Activated gamma-delta T cell treated with Interleukin-2 at 50 U/mL for 16 hours (primary cell): ENCODE measurements around the gene TSPO.

Experiments used
- DNase-seq: peaks from one replicate; pipeline ENCODE4 v3.0.0-alpha.2; 2020

Gene TSPO

DNA sequence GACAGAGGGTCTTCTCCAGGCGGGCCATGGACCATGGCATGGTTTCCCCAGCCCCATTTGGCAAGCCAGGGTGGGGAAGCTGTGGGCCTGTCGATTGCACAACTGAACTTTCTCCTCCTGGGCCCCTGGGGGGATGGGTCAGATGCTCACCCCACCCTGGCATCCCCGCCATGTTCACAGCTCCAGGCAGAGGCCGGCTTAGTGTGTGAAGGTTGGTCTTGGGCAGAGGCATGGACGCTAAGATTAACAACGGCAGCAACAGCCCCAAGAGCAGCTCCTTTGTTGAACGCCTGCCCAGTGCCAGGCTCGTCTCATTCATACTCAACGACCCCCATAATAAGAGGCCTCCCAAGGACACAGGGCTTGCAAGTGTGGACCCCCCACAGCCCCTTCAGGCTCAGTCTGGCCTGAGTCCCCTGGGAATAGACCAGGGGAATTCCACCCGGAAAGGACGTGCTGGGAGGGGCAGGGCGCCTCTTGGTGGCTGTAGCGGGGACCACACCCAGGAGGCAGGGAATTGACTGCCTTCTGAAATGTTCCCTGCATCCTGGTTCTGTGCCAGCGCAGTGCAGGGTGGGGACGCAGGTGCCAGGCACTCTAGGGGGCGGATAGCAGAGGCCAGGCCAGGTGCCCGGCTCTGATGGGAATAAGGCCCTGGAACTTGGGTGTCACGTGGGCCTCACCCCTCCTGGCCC, 8.3 kb downstream of the TSPO start:
- no peak for DNase-seq

DNA sequence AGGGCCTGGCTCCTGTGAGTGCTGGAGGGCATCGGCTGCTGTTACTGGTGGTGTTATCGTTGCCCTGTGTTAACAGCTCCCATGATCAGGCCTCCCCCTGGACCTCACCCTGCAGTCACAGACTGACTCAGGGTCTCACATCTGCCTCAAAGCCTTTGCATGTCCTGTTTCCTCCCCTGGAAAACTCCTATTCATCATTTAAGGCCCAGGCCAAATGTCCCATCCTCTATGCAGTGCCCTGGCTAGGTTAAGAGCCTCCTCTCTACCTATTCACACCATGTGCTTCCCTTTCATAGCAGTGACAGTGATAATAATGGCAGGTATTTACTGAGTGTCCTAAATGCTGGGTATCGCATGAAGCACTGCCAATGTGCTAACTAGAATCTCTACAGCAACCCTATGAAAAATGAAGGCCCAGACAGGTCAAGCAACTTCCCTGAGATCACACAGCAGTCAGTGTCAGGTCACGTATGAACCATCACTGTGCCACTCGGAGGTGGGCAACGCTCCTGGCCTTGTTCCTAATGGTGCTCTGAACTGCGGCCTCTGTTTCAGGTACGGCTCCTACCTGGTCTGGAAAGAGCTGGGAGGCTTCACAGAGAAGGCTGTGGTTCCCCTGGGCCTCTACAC, 9.3 kb downstream of the TSPO start:
- DNase-seq, result no peak

DNA sequence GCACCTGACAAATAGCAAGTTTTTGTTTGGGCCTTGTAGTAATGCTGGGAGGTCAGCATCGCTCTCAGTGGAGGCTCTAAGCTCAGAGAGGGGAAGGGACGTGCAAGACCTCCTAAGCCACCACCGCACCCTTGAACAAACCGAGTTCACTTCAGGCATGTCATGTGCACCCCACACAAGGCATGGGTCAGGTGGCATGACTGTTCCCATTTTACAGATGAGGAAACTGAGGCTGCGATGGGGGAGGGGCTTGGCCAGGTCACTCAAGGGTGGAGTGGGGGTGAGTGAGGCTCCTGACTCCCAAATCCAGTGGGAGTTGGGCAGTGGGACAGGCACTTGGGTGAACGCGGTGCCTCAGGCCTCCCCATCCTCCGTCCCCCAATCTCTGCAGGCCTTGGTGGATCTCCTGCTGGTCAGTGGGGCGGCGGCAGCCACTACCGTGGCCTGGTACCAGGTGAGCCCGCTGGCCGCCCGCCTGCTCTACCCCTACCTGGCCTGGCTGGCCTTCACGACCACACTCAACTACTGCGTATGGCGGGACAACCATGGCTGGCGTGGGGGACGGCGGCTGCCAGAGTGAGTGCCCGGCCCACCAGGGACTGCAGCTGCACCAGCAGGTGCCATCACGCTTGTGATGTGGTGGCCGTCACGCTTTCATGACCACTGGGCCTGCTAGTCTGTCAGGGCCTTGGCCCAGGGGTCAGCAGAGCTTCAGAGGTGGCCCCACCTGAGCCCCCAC, 11.2 kb downstream of the TSPO start:
- DNase-seq, result no peak

DNA sequence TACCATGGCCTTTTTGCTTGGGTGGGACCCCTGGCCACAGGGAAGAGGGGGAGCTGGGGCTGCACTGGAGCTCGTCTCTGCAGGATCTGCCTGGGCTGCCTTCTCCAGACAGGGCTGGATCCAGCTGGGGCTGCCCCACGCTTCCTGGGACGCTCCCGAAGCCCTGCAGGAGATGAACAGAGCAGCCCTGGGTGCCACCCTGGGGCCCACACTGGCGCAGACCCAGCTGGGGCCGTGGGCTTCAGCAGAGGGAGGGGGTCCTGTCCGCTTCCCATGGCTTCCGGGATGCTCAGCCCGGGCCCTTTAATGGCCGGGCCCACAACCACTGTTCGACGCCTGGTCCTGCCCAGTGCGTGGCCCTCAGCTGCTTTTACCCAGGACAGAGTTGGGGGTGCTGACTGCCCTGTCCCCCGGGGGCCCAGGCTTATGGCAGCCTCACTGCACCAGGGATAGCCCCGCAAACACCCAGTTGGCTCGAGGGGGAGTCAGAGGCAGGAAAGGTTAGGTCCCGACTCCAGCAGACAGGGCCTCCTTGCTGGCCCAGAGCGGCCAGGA, 12.0 kb downstream of the TSPO start:
- DNase-seq, result no peak

DNA sequence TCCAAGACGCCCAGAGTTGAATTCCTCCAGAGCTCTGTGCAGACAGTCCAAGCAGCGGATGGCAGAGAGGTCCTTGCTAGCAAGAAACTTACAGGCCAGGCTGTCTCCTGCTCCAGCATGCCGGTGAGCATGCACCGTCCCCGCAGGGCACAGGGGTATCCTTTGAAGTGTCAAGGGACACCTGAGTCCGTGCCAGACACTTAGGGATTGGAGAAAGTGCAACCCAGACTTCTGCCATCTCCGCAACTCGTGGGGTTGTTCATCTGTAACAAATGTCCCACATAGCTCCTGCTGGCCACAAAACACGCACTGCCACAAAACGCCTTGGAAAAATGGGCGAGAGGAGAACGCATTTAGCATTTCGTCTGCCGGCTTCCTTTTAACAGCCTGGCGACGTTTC, 13.3 kb downstream of the TSPO start:
- no peak for DNase-seq

DNA sequence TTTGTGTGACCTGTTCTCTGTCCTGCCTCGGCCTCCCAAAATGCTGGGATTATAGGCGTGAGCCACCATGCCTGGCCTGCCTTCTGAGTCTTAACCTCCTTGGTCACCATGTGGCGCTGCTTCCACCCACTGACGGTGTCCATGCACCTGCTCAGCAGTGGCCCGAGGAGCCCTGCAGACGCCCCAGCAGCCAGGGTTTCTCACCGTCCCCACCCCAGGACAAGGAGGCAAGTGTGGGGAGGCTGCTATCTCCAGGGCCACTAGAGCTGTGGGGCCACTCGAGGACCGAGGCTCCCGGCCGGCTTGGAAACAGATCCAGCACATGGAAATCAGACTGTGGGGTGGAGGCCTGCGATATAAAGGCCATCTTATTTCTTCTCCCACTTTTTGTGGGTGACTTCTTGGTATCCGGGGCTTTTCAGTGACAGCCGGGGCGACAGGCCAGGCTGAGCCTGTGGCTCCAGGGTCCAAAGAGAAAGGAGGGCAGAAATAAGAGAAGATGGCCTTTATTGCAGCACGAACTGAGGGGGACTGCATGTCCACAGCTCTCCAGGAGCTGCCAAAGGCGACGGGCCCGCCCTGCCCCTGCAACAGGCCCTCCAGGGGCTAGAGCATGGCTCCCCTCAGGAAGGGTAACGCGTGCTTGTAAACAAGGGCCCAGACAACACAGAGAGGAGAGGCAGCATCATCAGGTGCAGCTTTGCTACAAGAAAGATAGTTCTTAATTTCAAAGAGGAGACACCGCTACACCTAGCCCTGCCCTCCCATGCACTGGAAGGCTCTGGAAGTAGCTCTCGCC, 15.0 kb downstream of the TSPO start:
- DNase-seq, result no peak

DNA sequence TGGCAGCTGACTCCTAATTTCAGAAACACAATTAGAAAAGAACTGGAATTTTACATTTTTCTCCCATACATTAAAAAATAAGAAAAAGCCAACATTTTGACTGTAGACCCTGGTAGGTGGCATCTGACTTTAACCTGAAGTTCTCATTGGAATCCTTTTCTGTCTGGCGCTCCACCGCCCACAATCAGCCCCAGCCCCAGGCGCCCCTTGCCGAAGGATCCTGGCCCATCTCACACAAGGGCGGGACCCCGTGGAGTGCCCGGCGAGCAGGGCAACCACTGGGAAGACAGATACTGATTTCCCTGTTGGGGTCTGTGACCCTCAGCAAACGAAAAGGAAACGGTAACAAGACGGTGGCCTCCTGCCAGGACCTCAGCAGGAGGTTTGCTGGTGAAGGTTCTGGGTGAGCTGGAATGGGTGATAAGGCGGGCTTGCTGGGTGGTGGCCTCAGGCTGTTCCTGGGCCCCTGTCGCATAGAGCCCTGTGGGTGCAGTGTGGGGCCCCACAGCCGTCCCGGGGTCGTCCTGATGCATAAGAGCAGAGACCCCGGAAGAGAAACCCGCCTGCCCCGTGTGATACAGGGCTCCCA, 15.7 kb downstream of the TSPO start:
- DNase-seq, result no peak

DNA sequence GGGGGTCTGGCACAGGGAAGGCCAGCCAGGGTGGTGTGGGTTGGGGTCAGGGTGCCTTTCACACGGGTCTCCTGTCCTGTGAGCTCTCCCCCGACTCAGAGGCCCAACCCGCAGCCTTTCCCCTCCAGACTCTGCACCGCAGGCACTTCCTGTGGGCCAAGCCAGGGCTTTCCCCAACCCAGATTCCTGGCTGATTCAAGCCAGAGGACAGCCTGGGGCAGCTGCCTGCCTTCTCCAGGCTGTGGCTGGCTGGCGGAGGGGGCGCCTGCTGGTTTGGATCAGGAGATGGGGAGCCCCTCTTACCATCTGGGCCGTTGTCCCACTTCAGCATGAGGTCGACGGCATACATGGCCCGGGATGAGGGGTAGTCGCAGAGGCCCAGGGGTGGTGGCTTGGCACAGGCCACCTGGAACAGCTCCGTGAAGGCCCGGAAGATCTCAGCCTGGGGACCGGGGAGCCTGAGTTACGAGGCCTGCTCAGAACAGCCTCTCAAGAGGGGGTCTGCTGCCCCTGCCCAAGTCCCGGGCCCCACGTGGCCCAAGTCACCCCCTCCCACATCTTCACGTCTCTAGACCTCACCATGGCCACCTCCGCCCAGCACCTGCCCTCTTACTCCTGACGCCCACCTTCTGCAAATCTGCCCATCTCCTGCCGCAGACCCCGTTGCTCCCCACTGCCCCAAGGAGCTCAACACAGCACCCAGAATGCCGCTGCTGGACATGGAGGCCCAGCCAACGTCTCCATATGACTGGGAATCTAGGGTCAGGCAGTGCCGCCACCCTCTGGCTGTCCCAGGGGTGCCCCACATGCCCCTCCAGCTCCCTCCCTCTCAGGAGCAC, 17.3 kb downstream of the TSPO start:
- DNase-seq, result no peak

DNA sequence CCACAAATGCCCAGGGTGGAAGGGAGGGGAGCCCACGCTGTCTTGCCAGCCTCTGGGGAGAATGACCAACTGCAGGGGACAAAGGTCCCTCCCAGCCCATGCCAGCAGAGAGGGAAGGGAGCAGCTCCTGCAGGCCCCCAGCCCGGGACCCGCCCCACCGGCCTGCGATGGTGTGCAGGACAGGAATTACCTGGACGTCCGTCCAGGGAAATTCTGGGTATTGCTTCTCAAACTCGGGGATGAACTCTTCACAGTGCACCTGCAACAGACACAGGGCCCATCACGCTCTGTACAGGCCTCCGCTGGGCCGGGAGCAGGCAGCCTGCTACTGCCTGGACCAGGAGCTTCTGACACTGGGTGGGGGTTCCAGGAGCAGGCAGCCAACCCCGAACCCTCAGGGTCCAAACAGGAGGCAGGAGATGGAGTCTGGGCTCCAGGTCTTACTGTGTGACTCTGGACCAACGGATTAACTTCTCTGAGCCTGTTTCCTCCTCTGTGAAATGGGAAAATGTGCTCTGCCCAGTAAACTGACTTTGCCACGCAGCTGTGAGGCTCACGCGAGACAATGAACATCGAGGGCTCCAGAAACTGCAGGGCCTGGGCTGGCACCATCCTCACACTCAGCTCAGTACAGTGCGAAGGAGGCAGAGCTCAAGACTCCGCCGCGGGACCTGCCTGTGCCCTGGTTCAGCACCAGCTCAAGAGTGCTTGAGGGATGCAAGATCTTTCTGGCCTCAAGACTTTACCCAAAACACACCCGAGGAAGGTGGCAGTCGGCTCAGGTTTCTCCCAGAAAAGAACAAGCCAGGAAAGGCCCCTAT, 18.2 kb downstream of the TSPO start:
- DNase-seq, result no peak

DNA sequence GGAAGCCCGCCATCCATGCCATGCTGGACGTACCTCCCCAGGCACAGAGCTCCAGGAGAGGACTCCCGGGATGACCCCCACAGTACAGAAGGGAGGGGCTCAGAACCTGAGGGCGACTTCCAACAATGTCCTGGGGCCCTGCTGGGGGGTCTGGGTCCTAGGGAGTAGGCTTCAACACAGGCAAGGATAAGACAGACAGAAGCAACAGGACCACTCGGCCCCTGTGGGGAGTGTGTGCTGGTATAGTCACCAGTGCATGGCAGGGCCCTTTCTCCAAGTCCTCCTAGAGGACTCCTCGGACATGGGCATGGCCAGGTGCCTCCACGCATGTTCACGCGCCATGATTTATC, 18.7 kb downstream of the TSPO start:
- no peak for DNase-seq

DNA sequence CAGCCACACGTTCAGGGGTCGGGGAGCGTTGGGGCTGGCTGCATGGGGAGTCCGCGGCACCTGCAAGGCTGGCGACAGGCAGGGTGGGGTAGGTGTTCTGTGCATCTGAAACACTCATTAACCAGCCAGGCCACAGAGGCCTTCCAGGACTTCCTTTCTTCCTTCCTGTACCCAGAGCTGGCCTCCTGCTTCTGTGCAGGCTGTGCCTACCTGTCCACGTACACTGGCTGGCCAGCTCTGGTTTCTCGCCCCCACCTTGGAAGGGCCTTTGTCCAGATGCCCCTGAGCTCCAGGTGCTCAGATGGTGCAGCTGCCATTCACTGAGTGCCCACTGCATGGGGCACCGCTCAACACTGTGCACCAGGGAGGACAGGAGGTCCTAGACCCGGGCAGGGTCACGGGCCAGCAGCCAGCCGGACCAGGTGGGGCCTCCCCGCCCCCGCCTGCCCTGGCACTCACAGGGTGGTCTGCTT, 19.7 kb downstream of the TSPO start:
- no peak for DNase-seq

DNA sequence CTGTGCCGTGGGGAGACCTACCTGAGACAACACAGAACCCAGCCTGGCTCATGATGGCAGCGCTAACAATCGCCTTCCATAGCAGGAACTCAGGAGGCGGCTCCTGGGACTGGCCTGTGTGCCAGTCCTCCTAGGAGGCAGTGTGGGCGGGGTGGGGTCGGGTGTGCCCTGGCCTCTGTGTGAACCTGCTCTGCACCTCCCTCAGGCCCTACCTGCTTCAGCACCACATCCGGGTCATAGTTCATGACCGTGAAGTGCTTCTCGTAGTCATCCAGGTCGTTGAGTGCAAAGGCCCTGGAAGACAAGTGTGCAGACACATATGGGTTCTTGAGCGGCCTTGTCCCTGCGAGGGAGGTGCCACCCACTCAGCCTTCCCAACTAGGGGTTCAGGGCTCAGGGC, 20.2 kb downstream of the TSPO start:
- no peak for DNase-seq

DNA sequence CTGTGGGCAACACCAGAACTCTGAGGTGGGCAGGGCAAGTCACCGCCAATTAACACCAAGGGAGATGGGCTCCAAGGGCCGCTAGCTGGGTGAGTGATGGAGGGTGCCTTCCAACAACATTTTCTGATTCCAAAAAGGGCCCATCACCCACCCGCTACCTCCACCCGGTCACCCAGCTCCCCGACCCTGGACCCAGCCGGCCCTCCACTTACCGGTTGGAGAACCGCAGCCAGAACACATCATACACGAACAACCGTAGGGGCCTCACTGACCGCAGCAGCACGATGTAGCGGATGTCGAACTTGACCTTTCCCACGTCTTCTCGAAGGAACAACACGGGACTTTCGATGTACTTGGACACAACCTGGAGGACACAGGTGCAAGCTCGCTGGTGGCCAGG, 20.8 kb downstream of the TSPO start:
- no peak for DNase-seq

DNA sequence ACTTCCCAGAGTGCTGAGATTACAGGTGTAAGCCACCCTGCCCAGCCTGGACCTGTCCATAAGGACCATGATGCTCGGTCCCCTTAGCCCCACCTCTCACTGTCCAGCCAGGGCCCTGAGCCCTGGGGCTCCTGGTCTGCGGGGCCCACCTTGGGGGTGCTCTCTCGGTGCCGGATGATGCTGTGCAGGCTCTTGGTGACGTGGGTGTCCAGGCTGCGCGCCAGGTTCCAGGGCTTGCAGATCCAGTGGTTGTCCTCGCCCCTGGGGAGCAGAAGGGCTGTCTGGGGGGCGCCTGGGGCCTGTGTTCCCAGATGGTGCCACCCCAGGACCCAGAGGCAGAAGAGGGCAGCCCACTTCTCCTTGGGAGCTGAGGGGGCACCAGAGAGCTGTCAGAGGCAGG, 22.2 kb downstream of the TSPO start:
- DNase-seq, result no peak

DNA sequence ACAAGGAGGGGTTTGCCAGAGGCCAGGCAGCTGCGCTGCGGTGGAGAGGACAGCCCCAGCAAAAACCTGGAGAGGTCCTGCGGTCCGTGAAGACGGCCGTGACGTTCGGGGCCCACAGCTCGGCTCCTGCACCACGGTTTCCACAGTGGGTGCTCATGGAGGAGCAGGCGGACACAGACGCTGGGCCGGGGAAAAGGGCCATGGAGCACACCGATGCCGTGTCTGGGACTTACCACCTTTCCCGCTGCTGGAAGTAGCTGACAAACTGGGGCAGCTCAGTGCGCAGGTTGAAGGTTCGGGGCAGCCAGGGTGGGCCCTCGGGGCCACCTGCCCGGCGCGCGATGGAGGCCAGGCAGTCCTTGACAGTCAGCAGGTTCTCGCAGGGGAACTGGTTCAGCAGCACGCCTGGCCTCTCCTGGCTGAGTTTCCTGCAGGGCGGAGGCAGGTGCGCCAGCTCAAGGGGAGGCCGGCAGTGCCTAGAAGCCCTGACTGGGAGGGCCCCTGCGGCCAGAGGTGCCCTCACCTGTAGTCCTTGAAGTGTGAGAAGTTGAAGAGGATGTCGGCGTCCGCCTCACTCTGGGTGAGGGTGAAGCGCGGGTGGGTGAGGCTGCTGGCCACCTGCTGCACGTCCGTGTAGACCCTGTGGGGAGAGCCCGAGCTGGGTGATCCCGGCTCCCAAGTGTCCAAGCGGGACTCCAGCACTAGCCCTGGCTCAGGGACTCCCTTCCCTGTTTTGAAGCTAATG, 22.8 kb downstream of the TSPO start:
- no peak for DNase-seq

DNA sequence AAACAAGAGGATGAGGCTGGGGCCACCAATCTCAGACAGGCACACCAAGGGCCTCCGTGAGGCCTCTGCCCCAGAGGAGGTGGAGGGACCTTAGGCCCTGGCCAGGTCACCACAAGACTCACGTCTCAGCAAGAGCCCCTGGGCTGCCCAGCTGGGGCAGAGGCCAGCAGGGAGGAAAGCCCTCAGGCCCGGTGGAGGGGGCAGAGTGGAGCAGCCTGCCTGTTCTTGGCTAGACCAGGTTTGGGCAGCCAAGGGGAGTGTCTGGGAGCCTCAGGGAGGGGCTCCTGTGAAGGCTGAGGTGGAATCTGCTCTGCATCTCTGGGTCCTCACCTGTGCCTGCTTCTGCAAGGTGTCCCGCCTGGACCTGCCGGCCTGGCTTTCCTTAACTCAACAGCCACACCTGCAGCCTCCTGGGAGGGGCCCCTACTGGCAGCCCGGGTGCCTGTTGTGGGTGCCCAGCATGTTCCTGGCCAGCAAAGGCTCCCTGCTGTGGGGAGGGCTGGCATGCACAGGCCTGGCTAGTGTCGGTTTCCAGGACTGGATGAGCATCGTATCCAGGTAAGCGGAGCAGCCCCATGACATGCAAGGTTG, 23.7 kb downstream of the TSPO start:
- no peak for DNase-seq

DNA sequence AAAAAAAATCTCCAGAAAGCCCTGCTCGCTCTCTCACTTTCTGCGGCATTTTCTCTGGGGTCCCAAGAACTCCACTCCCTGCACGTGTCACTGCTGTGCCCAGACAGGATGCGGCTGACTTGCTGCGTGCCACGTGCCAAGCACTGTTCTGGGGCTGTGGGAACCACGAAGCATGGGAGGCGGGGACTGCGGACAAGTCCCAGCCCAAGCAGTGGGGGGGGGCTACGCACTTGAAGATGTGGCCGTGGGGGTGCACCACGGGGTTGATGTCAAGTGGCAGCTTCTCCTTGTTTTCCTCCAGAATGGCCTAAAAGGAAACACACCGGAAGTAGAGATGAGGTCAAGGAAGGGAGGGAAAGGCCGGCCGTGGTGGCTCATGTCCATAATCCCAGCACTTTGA, 24.7 kb downstream of the TSPO start:
- no peak for DNase-seq

DNA sequence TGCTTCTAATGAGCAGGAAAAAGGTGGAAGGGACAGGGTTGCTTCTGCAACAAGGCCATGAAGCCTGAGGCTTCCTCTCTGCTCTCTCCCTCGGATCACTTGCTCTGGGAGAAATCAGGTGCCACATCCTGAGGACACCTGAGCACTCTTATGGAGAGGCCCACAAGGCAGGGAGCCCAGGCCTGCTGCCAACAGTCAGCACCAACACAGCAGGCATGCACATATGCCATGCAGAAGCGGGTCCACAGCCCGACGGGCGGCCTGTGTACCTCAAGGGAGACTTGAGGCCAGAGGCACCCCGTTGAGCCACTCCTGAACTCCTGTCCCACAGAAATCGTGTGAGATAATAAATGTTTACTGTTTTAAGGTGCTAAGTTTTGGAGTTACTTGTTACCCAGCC, 26.1 kb downstream of the TSPO start:
- no peak for DNase-seq

DNA sequence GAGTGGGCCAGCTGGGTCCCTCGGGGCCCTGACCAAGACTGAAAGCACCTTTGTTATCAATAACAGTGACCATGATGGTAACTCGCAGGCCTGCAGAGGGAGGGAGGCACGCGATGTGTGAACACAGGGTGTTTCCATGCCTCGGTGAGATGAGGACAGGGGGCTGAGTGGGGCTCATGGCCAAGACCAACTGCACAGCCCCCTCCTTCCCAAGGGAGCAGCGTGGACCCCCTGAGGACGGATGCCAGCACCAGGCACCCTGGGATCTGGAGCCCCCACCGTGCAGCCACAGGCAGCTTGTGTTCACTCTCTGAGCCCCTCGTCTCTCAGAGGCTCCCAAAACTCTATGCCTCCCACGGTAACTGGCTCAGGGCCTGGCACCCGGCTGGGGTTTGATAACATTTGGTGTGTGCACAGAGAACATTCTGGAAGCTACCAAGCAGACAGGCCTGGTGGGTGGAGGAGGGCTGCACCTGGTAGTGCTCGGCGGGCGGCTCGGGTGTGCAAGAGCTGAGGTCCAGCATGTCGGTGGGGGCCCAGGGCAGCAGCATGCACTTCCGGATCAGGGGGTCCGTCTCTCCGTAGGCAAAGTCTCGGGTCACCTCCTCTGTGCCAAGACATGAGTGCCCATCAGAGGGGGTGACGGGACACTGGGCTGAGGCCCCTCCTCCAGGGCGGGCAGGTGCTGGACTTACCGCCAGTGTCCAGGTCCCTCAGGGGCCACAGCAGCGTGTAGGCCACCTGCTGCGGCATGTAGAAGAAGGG, 28.0 kb downstream of the TSPO start:
- no peak for DNase-seq
